Stimulated activated CD8-positive, alpha-beta memory T cell treated with anti-CD3 and anti-CD28 coated beads, Interleukin-15, amount 100 ng/mL, for 24 hours (primary cell): Measurements from ENCODE around the gene BICDL2.

Experiments
- DNase-seq: peaks from one replicate; pipeline ENCODE4 v3.0.0-alpha.2; 2020; ENCODE audit warnings: low read depth

Gene BICDL2

GRCh38 chr16:3010510-3010909 lies 26.2 kb downstream of the BICDL2 start:
- DNase-seq, result no peak

GRCh38 chr16:3009568-3010390 lies 27.0 kb downstream of the BICDL2 start:
- no peak for DNase-seq

- DNase-seq, result no peak
Observed at GRCh38 chr16:3008690-3009037, 28.1 kb downstream of the BICDL2 start.

- no peak for DNase-seq
Observed at GRCh38 chr16:3007957-3008689, 28.6 kb downstream of the BICDL2 start.

- no peak for DNase-seq
Observed at GRCh38 chr16:3007059-3007956, 29.4 kb downstream of the BICDL2 start.

GRCh38 chr16:3004781-3005284 lies 31.9 kb downstream of the BICDL2 start:
- DNase-seq, result no peak

GRCh38 chr16:3004319-3004718 lies 32.4 kb downstream of the BICDL2 start:
- DNase-seq, result no peak

GRCh38 chr16:3003582-3004270 lies 33.0 kb downstream of the BICDL2 start:
- DNase-seq, result peak; percentile 81

GRCh38 chr16:3001316-3001715 lies 35.4 kb downstream of the BICDL2 start:
- DNase-seq, result no peak

- DNase-seq, result no peak
Observed at GRCh38 chr16:3000540-3000939, 36.2 kb downstream of the BICDL2 start.

GRCh38 chr16:2999929-3000328 lies 36.8 kb downstream of the BICDL2 start:
- DNase-seq, result no peak

- DNase-seq, result no peak
Observed at GRCh38 chr16:2996298-2996697, 40.4 kb downstream of the BICDL2 start.

- DNase-seq, result no peak
Observed at GRCh38 chr16:2992383-2993081, 44.2 kb downstream of the BICDL2 start.

- DNase-seq, result no peak
Observed at GRCh38 chr16:2991566-2992261, 45.0 kb downstream of the BICDL2 start.

GRCh38 chr16:2990891-2991290 lies 45.9 kb downstream of the BICDL2 start:
- DNase-seq, result no peak

GRCh38 chr16:2988590-2989099 lies 48.1 kb downstream of the BICDL2 start:
- no peak for DNase-seq

GRCh38 chr16:2987833-2988232 lies 48.9 kb downstream of the BICDL2 start:
- no peak for DNase-seq

- DNase-seq, result no peak
Observed at GRCh38 chr16:2987286-2987685, 49.5 kb downstream of the BICDL2 start.

- DNase-seq, result no peak
Observed at GRCh38 chr16:2986623-2987188, 50.0 kb downstream of the BICDL2 start.

GRCh38 chr16:2985893-2986355 lies 50.8 kb downstream of the BICDL2 start:
- no peak for DNase-seq
